GM12878 (cell line): ENCODE results near the gene TXNIP. TPM values are rescaled to one million over a fixed set of nuclear protein-coding genes. Genes with fewer than 3 reads are reported as not detected.

Experiments used
- ATAC-seq: fragments of 200-7000 bp; cut with Tn5 transposase; 3 replicates; pipeline ENCODE4 v1.9.1; 2020; ENCODE audit warnings: mild to moderate bottlenecking, moderate library complexity
- BruUV-seq: library from RNA; stranded (reverse); fragments of 400-500 nt; replicated peaks from 2 replicates; lab custom pipeline; 2021; lab: Mats Ljungman, UMichigan
- CTCF ChIA-PET: fragments of 300-600 bp; sonication (Branson Sonifier 250); formaldehyde crosslinking; extraction: SDS; loops from one replicate; lab custom pipeline; 2021; ENCODE audit warnings: inconsistent platforms; lab: Yijun Ruan, JAX
- POLR2A ChIA-PET: fragments of 350-600 bp; formaldehyde crosslinking; extraction: SDS; loops from one replicate; lab custom pipeline; 2021; ENCODE audit warnings: inconsistent platforms; lab: Charles Lee
- RAD21 ChIA-PET: fragments of 300-600 bp; sonication (Branson Sonifier 250); formaldehyde crosslinking; loops from one replicate; lab custom pipeline; 2023; ENCODE audit warnings: antibody characterized with exemption; ENCODE audit not compliant: unreplicated experiment; lab: Charles Lee
- SMC1A ChIA-PET: fragments of 300-600 bp; sonication (Branson Sonifier 250); formaldehyde crosslinking; loops from one replicate; lab custom pipeline; 2023; ENCODE audit not compliant: unreplicated experiment, uncharacterized antibody; lab: Charles Lee
- DNase-seq: peaks from one replicate; pipeline ENCODE4 v3.0.0-alpha.2; 2011; ENCODE audit warnings: low read depth, low spot score
- FAIRE-seq: peaks from 3 replicates; lab custom pipeline; 2011; peaks lifted over from hg19 to GRCh38; lab: Jason Lieb, UNC
- H2AFZ ChIP-seq: 2 replicates; pipeline ENCODE4 v1.6.0; 2011; ENCODE audit warnings: low read depth, low read length, control low read depth; ENCODE audit not compliant: control insufficient read depth
- H3K27ac ChIP-seq: 2 replicates; pipeline ENCODE4 v1.5.1; 2011; ENCODE audit warnings: control low read depth; ENCODE audit not compliant: control insufficient read depth, insufficient read depth
- H3K27me3 ChIP-seq, 2 experiments: replicated peaks in 1 of 2; 2 replicates each; pipeline versions ENCODE4 v1.6.0 to v1.6.1; 2011; ENCODE audit warnings: low read length in 1 of 2; ENCODE audit not compliant: control insufficient read depth in 2 of 2, insufficient read depth in 2 of 2
- H3K36me3 ChIP-seq, 2 experiments: 2 replicates each; pipeline ENCODE4 v1.5.1; 2011; ENCODE audit warnings: low read length in 1 of 2; ENCODE audit not compliant: control insufficient read depth in 2 of 2, insufficient read depth in 2 of 2
- H3K4me1 ChIP-seq: 2 replicates; pipeline ENCODE4 v1.6.1; 2011; ENCODE audit warnings: mild to moderate bottlenecking, low read length, moderate library complexity, mixed read lengths; ENCODE audit not compliant: control insufficient read depth, insufficient read depth
- H3K4me2 ChIP-seq: 2 replicates; pipeline ENCODE4 v1.6.0; 2011; ENCODE audit warnings: control low read depth; ENCODE audit not compliant: control insufficient read depth, insufficient read depth
- H3K4me3 ChIP-seq: fragments of 200-600 bp; sonication (generic); 2 replicates; pipeline ENCODE4 v1.5.1; 2016
- H3K79me2 ChIP-seq: 2 replicates; pipeline ENCODE4 v1.6.0; 2011; ENCODE audit warnings: low read length; ENCODE audit not compliant: control insufficient read depth, insufficient read depth
- H3K9ac ChIP-seq: 2 replicates; pipeline ENCODE4 v1.8.0; 2011; ENCODE audit warnings: low read length, control low read depth, mixed read lengths; ENCODE audit not compliant: control insufficient read depth, insufficient read depth
- H3K9me3 ChIP-seq: replicated peaks from 3 replicates; pipeline ENCODE4 v1.5.1; 2011; ENCODE audit warnings: mild to moderate bottlenecking, low read length; ENCODE audit not compliant: control insufficient read depth, insufficient read depth
- H4K20me1 ChIP-seq: 2 replicates; pipeline ENCODE4 v1.6.0; 2011; ENCODE audit not compliant: control insufficient read depth, insufficient read depth
- BMI1 ChIP-seq: fragments of 450-650 bp; IDR thresholded peaks from 2 replicates; pipeline ENCODE4 v1.6.1; 2016; ENCODE audit warnings: mild to moderate bottlenecking, moderate library complexity, borderline replicate concordance
- CBX3 ChIP-seq: fragments of 200-600 bp; sonication (generic); IDR thresholded peaks from 2 replicates; pipeline ENCODE4 v1.6.1; 2016; ENCODE audit warnings: low read depth, borderline replicate concordance
- CEBPB ChIP-seq, 2 experiments: fragments of 150-350 bp in 1 of 2; IDR thresholded peaks; 2 replicates each; pipeline ENCODE4 v1.6.1; 2012 to 2014; ENCODE audit warnings: low read depth in 2 of 2, low read length in 2 of 2, borderline replicate concordance in 1 of 2, inconsistent platforms in 1 of 2
- CHD4 ChIP-seq: fragments of 200-600 bp; sonication (generic); IDR thresholded peaks from 2 replicates; pipeline ENCODE4 v1.6.1; 2016; ENCODE audit warnings: mild to moderate bottlenecking
- MTA3 ChIP-seq: IDR thresholded peaks from 2 replicates; pipeline ENCODE4 v1.6.1; 2012; ENCODE audit warnings: low read length, inconsistent platforms, borderline replicate concordance
- MYB ChIP-seq: fragments of 150-350 bp; IDR thresholded peaks from 2 replicates; pipeline ENCODE4 v1.6.1; 2014; ENCODE audit warnings: mild to moderate bottlenecking, low read depth, low read length, borderline replicate concordance
- NFXL1 ChIP-seq: fragments of 450-650 bp; IDR thresholded peaks from 2 replicates; pipeline ENCODE4 v1.6.1; 2017; ENCODE audit warnings: antibody characterized with exemption, mild to moderate bottlenecking, borderline replicate concordance
- NR2C2 ChIP-seq: IDR thresholded peaks from 2 replicates; pipeline ENCODE4 v1.6.1; 2011; ENCODE audit warnings: borderline replicate concordance, low read depth; ENCODE audit not compliant: control insufficient read depth, insufficient read length
- PAX8 ChIP-seq: fragments of 450-650 bp; IDR thresholded peaks from 2 replicates; pipeline ENCODE4 v1.6.1; 2017; ENCODE audit warnings: mild to moderate bottlenecking, moderate library complexity
- RAD21 ChIP-seq: IDR thresholded peaks from 2 replicates; pipeline ENCODE4 v1.6.1; 2011; ENCODE audit warnings: mild to moderate bottlenecking, low read depth, low read length, moderate library complexity; ENCODE audit not compliant: insufficient read depth
- STAT3 ChIP-seq: IDR thresholded peaks from 2 replicates; pipeline ENCODE4 v1.6.1; 2011; ENCODE audit warnings: low read depth, low read length, improper control_type of control experiment
- WGBS: methylation state at CpG from one replicate; pipeline ENCODE4 v1.1.6; 2016; ENCODE audit warnings: low lambda C conversion rate; ENCODE audit not compliant: insufficient replicate concordance, insufficient coverage; ENCODE audit errors: missing lambda C conversion rate; 5-methylcytosine and 5-hydroxymethylcytosine counted together
- in situ Hi-C: fragments of 300-500 bp; cut with MboI; formaldehyde crosslinking; loops from 9 replicates; pipeline ENCODE4 v1.14.3; 2018; ENCODE audit warnings: mixed read lengths
- intact Hi-C: fragments of 100-400 bp; cut with micrococcal nuclease; formaldehyde crosslinking; loops from one replicate; pipeline ENCODE4 v1.14.2; 2022; ENCODE audit not compliant: unreplicated experiment
- polyA plus RNA-seq, 11 experiments: library from polyadenylated mRNA; depleted of rRNA in 4 of 11; unstranded in 6 of 11; stranded (reverse) in 5 of 11; fragments of >200 nt; fragmentation: Nextera tagmentation in 4 of 11; fragmentation: Illumina TruSeq in 1 of 11; extraction: Ambion mirVana in 4 of 11; extraction: Trizol in 1 of 11; gene quantifications; 1 replicate in 1 of 11; 2 replicates in 10 of 11; pipeline versions ENCODE4 v1.2.1 to v1.2.3, GENCODE V29; 2011 to 2016; ENCODE audit warnings: inconsistent platforms in 2 of 11, missing spikeins in 2 of 11, low read depth in 1 of 11
- total RNA-seq, 4 experiments: library from RNA; depleted of rRNA in 3 of 4; stranded (reverse); fragments of >200 nt in 3 of 4; fragmentation: Illumina TruSeq in 1 of 4; extraction: Trizol in 1 of 4; gene quantifications; 2 replicates each; pipeline versions ENCODE4 v1.2.1 to v1.2.3, GENCODE V29; 2013 to 2021
- TF ChIP-seq, protein P1 (sequence below): fragments of 150-350 bp; IDR thresholded peaks from 2 replicates; pipeline ENCODE4 v1.6.1; 2014; ENCODE audit warnings: mild to moderate bottlenecking, low read depth, low read length
- TF ChIP-seq, protein P2 (sequence below): IDR thresholded peaks from 2 replicates; pipeline ENCODE4 v1.6.1; 2012; ENCODE audit warnings: low read depth, low read length, improper control_type of control experiment
- TF ChIP-seq, protein P3 (sequence below): fragments of 450-650 bp; IDR thresholded peaks from 2 replicates; pipeline ENCODE4 v1.6.1; 2017; ENCODE audit warnings: mild to moderate bottlenecking, low read depth, inconsistent platforms; ENCODE audit not compliant: poor library complexity, severe bottlenecking
- TF ChIP-seq, protein P4 (sequence below): IDR thresholded peaks from 2 replicates; pipeline ENCODE4 v1.6.1; 2012; ENCODE audit warnings: low read length, inconsistent platforms

Gene TXNIP
- total and polyA plus RNA-seq, 10 of the 15 experiments (the other 5 are each of a cell fraction or from before 2014, with no cell fraction given): 48.7 to 133 (median 107) TPM

DNA sequence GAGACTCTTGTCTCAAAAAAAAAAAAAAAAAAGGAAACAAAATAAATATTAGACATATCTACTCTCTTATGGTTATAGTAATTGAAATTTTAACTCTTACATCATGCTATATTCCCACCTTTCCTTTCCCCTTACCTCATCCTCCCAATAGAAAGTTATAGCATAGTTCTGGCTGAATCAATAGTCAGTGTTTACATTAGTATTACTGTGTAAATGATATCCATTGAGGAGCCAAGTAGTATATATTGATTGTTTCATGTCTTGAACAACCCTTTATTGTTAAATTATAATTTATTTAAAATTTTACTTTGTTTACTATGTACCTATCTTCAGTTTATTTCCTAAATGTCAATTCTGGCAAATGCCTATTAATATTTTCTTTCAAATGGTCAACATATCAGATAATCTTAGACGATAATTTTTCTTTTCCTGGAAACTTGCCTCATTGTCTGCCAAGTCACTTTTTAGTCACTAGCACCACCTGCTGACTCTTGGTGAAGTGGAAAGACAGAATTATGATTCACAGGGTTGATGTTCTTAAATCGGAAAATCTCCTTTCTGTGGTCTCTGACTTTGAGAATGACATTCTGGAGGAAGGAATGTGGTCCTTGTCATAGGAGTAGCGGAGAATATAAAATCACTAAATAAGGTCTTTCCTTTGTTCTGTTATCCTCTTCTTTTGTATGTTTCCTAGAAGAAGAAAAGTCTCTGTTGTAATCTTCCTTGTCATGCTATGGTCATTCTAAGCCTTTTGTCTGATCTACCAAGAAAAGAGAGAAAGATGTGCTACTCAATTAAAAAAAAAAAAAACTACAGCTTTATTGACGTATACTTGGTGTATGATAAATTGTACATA, 16.6 kb upstream of the TXNIP start:
- H3K9ac ChIP-seq: no peak overlapping the region
- ATAC-seq: peak; percentile 84
- no TSS peak for BruUV-seq
- H3K79me2 ChIP-seq: no peaks in the 10 kb centered on the region
- in situ Hi-C loops (loop anchor here (5.0 kb wide), 1 partner anchor 116 kb away; no protein-coding TSS in a partner anchor), intact Hi-C loops (loop anchor here (1.0 to 5.0 kb wide), 4 partner anchors 36 to 276 kb away; no protein-coding TSS in a partner anchor)
- H3K36me3 ChIP-seq: no peaks in the 10 kb centered on the region
- no peaks in the 10 kb centered on the region for H3K4me1 ChIP-seq
- no peak overlapping the region for H2AFZ ChIP-seq
- CTCF ChIA-PET: interaction anchor here (0.7 to 18.6 kb wide), 18 partner anchors 9 to 290 kb away, joined by 3 to 361 read pairs (median 4); partner anchors contain the start of genes ANKRD34A, HJV, NUDT17 and PIAS3
- POLR2A ChIA-PET: interaction anchor here (0.6 to 1.3 kb wide), 8 partner anchors 33 to 166 kb away, joined by 3 to 6 read pairs (median 3); partner anchors contain the start of genes ANKRD34A, LIX1L and POLR3GL
- RAD21 ChIA-PET: interaction anchor here (0.7 to 1.8 kb wide), 10 partner anchors 19 to 275 kb away, joined by 3 to 16 read pairs (median 4); partner anchors contain the start of genes NUDT17 and RBM8A
- H4K20me1 ChIP-seq: no peaks in the 10 kb centered on the region
- WGBS: 0% methylated on average over 4 of the region's 4 CpGs
- DNase-seq: no peak
- H3K27me3 ChIP-seq: peaks cover 0 to 1% of the 10 kb centered on the region in 2 experiments; a peak in 3 of 4 replicates
- no peak overlapping the region for H3K27ac ChIP-seq
- H3K4me2 ChIP-seq: no peak overlapping the region
- no peak overlapping the region for H3K4me3 ChIP-seq
- no peaks in the 10 kb centered on the region for H3K9me3 ChIP-seq
- FAIRE-seq: peak; percentile 91
- SMC1A ChIA-PET: interaction anchor here (0.8 to 7.5 kb wide), 8 partner anchors 12 to 168 kb away, joined by 3 to 180 read pairs (median 5); partner anchors contain the start of genes ANKRD34A, LIX1L, NUDT17 and POLR3GL
- TF ChIP-seq, protein P1, sequence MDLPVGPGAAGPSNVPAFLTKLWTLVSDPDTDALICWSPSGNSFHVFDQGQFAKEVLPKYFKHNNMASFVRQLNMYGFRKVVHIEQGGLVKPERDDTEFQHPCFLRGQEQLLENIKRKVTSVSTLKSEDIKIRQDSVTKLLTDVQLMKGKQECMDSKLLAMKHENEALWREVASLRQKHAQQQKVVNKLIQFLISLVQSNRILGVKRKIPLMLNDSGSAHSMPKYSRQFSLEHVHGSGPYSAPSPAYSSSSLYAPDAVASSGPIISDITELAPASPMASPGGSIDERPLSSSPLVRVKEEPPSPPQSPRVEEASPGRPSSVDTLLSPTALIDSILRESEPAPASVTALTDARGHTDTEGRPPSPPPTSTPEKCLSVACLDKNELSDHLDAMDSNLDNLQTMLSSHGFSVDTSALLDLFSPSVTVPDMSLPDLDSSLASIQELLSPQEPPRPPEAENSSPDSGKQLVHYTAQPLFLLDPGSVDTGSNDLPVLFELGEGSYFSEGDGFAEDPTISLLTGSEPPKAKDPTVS: no peak
- TF ChIP-seq, protein P2, sequence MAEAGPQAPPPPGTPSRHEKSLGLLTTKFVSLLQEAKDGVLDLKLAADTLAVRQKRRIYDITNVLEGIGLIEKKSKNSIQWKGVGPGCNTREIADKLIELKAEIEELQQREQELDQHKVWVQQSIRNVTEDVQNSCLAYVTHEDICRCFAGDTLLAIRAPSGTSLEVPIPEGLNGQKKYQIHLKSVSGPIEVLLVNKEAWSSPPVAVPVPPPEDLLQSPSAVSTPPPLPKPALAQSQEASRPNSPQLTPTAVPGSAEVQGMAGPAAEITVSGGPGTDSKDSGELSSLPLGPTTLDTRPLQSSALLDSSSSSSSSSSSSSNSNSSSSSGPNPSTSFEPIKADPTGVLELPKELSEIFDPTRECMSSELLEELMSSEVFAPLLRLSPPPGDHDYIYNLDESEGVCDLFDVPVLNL: no peak
- no peak for TF ChIP-seq BMI1
- TF ChIP-seq CEBPB (IDR thresholded peaks at IDR 0.05; ENCODE audit: borderline replicate concordance in 1 of 2, low read depth in 2 of 2, low read length in 2 of 2): no peak
- TF ChIP-seq MTA3: no peak
- peak; percentile 98 for TF ChIP-seq RAD21
- TF ChIP-seq, protein P3, sequence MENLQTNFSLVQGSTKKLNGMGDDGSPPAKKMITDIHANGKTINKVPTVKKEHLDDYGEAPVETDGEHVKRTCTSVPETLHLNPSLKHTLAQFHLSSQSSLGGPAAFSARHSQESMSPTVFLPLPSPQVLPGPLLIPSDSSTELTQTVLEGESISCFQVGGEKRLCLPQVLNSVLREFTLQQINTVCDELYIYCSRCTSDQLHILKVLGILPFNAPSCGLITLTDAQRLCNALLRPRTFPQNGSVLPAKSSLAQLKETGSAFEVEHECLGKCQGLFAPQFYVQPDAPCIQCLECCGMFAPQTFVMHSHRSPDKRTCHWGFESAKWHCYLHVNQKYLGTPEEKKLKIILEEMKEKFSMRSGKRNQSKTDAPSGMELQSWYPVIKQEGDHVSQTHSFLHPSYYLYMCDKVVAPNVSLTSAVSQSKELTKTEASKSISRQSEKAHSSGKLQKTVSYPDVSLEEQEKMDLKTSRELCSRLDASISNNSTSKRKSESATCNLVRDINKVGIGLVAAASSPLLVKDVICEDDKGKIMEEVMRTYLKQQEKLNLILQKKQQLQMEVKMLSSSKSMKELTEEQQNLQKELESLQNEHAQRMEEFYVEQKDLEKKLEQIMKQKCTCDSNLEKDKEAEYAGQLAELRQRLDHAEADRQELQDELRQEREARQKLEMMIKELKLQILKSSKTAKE: peak; percentile 23
- TF ChIP-seq PAX8: no peak
- no peak for TF ChIP-seq CBX3
- no peak for TF ChIP-seq NFXL1
- TF ChIP-seq STAT3: no peak
- no peak for TF ChIP-seq NR2C2
- TF ChIP-seq CHD4: no peak
- TF ChIP-seq, protein P4, sequence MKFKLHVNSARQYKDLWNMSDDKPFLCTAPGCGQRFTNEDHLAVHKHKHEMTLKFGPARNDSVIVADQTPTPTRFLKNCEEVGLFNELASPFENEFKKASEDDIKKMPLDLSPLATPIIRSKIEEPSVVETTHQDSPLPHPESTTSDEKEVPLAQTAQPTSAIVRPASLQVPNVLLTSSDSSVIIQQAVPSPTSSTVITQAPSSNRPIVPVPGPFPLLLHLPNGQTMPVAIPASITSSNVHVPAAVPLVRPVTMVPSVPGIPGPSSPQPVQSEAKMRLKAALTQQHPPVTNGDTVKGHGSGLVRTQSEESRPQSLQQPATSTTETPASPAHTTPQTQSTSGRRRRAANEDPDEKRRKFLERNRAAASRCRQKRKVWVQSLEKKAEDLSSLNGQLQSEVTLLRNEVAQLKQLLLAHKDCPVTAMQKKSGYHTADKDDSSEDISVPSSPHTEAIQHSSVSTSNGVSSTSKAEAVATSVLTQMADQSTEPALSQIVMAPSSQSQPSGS: 0 out of 2 replicates have a peak, but pooled peaks have one; percentile 34
- TF ChIP-seq MYB: no peak
